HepG2 (cell line): ENCODE results near the gene WSB2. TPM values are rescaled to one million over a fixed set of nuclear protein-coding genes. Genes with fewer than 3 reads are reported as not detected.

Experiments used
- ATAC-seq: fragments of 200-7000 bp; cut with Tn5 transposase; 3 replicates; pipeline ENCODE4 v1.9.1; 2020; ENCODE audit warnings: mild to moderate bottlenecking, moderate library complexity
- BruUV-seq: library from RNA; stranded (reverse); fragments of 400-500 nt; replicated peaks from 2 replicates; lab custom pipeline; 2021; lab: Mats Ljungman, UMichigan
- CTCF ChIA-PET: fragments of 300-600 bp; formaldehyde crosslinking; extraction: SDS; loops from one replicate; lab custom pipeline; 2021; ENCODE audit warnings: low total read pairs, inconsistent platforms, low intra/inter-chr PET ratio; lab: Yijun Ruan, JAX
- POLR2A ChIA-PET: fragments of 350-600 bp; sonication (Branson Sonifier 250); formaldehyde crosslinking; loops from one replicate; lab custom pipeline; 2020; ENCODE audit warnings: antibody characterized with exemption, inconsistent platforms; lab: Yijun Ruan, JAX
- DNase-seq: peaks from one replicate; pipeline ENCODE4 v3.0.0-alpha.2; 2015; ENCODE audit warnings: low spot score
- FAIRE-seq: peaks from 3 replicates; lab custom pipeline; 2011; peaks lifted over from hg19 to GRCh38; lab: Jason Lieb, UNC
- H2AFZ ChIP-seq: one replicate; pipeline ENCODE4 v1.6.1; 2011; ENCODE audit warnings: low read length, inconsistent platforms
- H3K27ac ChIP-seq: fragments of 300-600 bp; 3 replicates; pipeline ENCODE4 v1.8.0; 2011; ENCODE audit warnings: mixed run types, mild to moderate bottlenecking, mixed read lengths, low read length, inconsistent platforms; ENCODE audit not compliant: insufficient read depth; ENCODE audit errors: extremely low read length
- H3K27me3 ChIP-seq, 2 experiments: fragments of 200-600 bp in 1 of 2; 2 replicates in 1 of 2; 3 replicates in 1 of 2; pipeline versions ENCODE4 v1.6.0 to v1.8.0; 2011; ENCODE audit warnings: low read length in 2 of 2, mild to moderate bottlenecking in 2 of 2, moderate library complexity in 2 of 2, inconsistent platforms in 1 of 2; ENCODE audit not compliant: insufficient read depth in 2 of 2, control insufficient read depth in 1 of 2
- H3K36me3 ChIP-seq, 2 experiments: fragments of 200-600 bp in 1 of 2; replicated peaks in 1 of 2; 2 replicates in 1 of 2; 3 replicates in 1 of 2; pipeline versions ENCODE4 v1.5.1 to v1.8.0; 2011; ENCODE audit warnings: low read length in 2 of 2, inconsistent platforms in 1 of 2; ENCODE audit not compliant: insufficient read depth in 2 of 2, control insufficient read depth in 1 of 2
- H3K4me1 ChIP-seq: 2 replicates; pipeline ENCODE4 v1.5.1; 2012; ENCODE audit warnings: low read length, inconsistent platforms; ENCODE audit not compliant: insufficient read depth
- H3K4me2 ChIP-seq: 2 replicates; pipeline ENCODE4 v1.6.0; 2011; ENCODE audit warnings: low read depth, low read length, inconsistent platforms
- H3K4me3 ChIP-seq, 3 experiments: fragments of 200-600 bp in 1 of 3; sonication (generic), shearing (Covaris generic) in 1 of 3; replicated peaks in 1 of 3; 2 replicates each; pipeline ENCODE4 v1.5.1; 2011 to 2016; ENCODE audit warnings: low read length in 3 of 3, inconsistent platforms in 2 of 3, low read depth in 2 of 3, mild to moderate bottlenecking in 2 of 3, control low read depth in 1 of 3, mixed read lengths in 1 of 3; ENCODE audit not compliant: insufficient read depth in 1 of 3
- H3K79me2 ChIP-seq: one replicate; pipeline ENCODE4 v1.6.1; 2011; ENCODE audit warnings: low read length, inconsistent platforms; ENCODE audit not compliant: insufficient read depth
- H3K9ac ChIP-seq: 2 replicates; pipeline ENCODE4 v1.6.0; 2011; ENCODE audit warnings: mild to moderate bottlenecking, low read depth, low read length, inconsistent platforms; ENCODE audit not compliant: insufficient read depth
- H3K9me3 ChIP-seq: 2 replicates; pipeline ENCODE4 v1.5.1; 2012; ENCODE audit warnings: mild to moderate bottlenecking, low read length
- H4K20me1 ChIP-seq: 2 replicates; pipeline ENCODE4 v1.6.0; 2011; ENCODE audit warnings: inconsistent platforms, mild to moderate bottlenecking, low read length, moderate library complexity; ENCODE audit not compliant: insufficient read depth
- NFIB ChIP-seq: sonication (generic); formaldehyde crosslinking; IDR thresholded peaks from 2 replicates; pipeline ENCODE4 v1.9.0; 2021; ENCODE audit warnings: missing genetic modification reagents, mild to moderate bottlenecking, borderline replicate concordance
- NFKB2 ChIP-seq: sonication (generic); formaldehyde crosslinking; IDR thresholded peaks from 2 replicates; pipeline ENCODE4 v1.4.0; 2020; ENCODE audit warnings: missing genetic modification reagents, borderline replicate concordance
- PCBP2 ChIP-seq: fragments of 200-400 bp; formaldehyde crosslinking; optimal IDR thresholded peaks from 2 replicates; pipeline ENCODE3; 2018; ENCODE audit warnings: low read length, low read depth; ENCODE audit not compliant: poor library complexity, severe bottlenecking
- SOX13 ChIP-seq, 3 experiments: fragments of 450-650 bp in 1 of 3; sonication (generic) in 1 of 3; formaldehyde crosslinking in 1 of 3; IDR thresholded peaks in 2 of 3; conservative IDR thresholded peaks in 1 of 3; 2 replicates each; pipeline versions ENCODE4 v1.5.0 to v1.6.1; 2016 to 2020; ENCODE audit warnings: antibody characterized with exemption in 1 of 3, mild to moderate bottlenecking in 1 of 3, missing compliant biosample characterization in 1 of 3, missing genetic modification reagents in 1 of 3, moderate library complexity in 1 of 3
- SOX6 ChIP-seq, 2 experiments: fragments of 450-650 bp in 1 of 2; sonication (generic) in 1 of 2; formaldehyde crosslinking in 1 of 2; IDR thresholded peaks; 2 replicates each; pipeline versions ENCODE4 v1.4.0 to v1.6.1; 2017 to 2020; ENCODE audit warnings: antibody characterized with exemption in 1 of 2, mild to moderate bottlenecking in 1 of 2, missing genetic modification reagents in 1 of 2
- SP4 ChIP-seq: sonication (generic); formaldehyde crosslinking; IDR thresholded peaks from 2 replicates; pipeline ENCODE4 v1.8.1; 2023; ENCODE audit warnings: mild to moderate bottlenecking, missing genetic modification reagents
- STAT5B ChIP-seq: sonication (generic); formaldehyde crosslinking; IDR thresholded peaks from 2 replicates; pipeline ENCODE4 v1.4.0; 2020; ENCODE audit warnings: missing genetic modification reagents
- ZFP36L1 ChIP-seq: sonication (generic); formaldehyde crosslinking; IDR thresholded peaks from 2 replicates; pipeline ENCODE4 v1.8.0; 2022; ENCODE audit warnings: mild to moderate bottlenecking, missing genetic modification reagents, moderate library complexity
- ZKSCAN1 ChIP-seq: fragments of 150-350 bp; IDR thresholded peaks from 2 replicates; pipeline ENCODE4 v1.6.1; 2014; ENCODE audit warnings: low read length
- ZNF260 ChIP-seq: sonication (generic); formaldehyde crosslinking; IDR thresholded peaks from 2 replicates; pipeline ENCODE4 v1.4.0; 2020; ENCODE audit warnings: missing genetic modification reagents, low read depth, mild to moderate bottlenecking, borderline replicate concordance
- ZSCAN12 ChIP-seq: sonication (generic); formaldehyde crosslinking; IDR thresholded peaks from 2 replicates; pipeline ENCODE4 v1.9.0; 2021; ENCODE audit warnings: mild to moderate bottlenecking, missing genetic modification reagents
- WGBS: methylation state at CpG from one replicate; pipeline ENCODE4 v1.1.6; 2017; ENCODE audit warnings: low lambda C conversion rate; 5-methylcytosine and 5-hydroxymethylcytosine counted together
- in situ Hi-C: cut with HindIII; loops from 2 replicates; pipeline ENCODE4 v1.10.0; 2017; ENCODE audit warnings: low pct_unique_long_range_greater_than_20kb; ENCODE audit not compliant: extremely low pct_ligation_motif_present
- intact Hi-C: fragments of 100-400 bp; cut with micrococcal nuclease; formaldehyde crosslinking; loops from one replicate; pipeline ENCODE4 v1.10.0; 2022; ENCODE audit not compliant: unreplicated experiment
- polyA plus RNA-seq, 8 experiments: library from polyadenylated mRNA; depleted of rRNA in 3 of 8; stranded (reverse) in 7 of 8; unstranded in 1 of 8; fragments of >200 nt; fragmentation: Illumina TruSeq in 4 of 8; extraction: Trizol in 4 of 8; gene quantifications; 2 replicates each; pipeline versions ENCODE4 v1.2.1 to v1.2.3, GENCODE V29; 2011 to 2016; ENCODE audit warnings: low read depth in 4 of 8, missing spikeins in 1 of 8, mixed read lengths in 1 of 8; ENCODE audit not compliant: insufficient read depth in 1 of 8
- total RNA-seq, 5 experiments: library from RNA; depleted of rRNA; stranded (reverse); fragments of >200 nt; fragmentation: Illumina TruSeq; extraction: Trizol; gene quantifications; 2 replicates each; pipeline ENCODE4 v1.2.3, GENCODE V29; 2016; ENCODE audit warnings: low read depth in 1 of 5
- TF ChIP-seq, protein P1 (sequence below): sonication (generic); formaldehyde crosslinking; IDR thresholded peaks from 2 replicates; pipeline ENCODE4 v1.4.0; 2020; ENCODE audit warnings: missing genetic modification reagents, borderline replicate concordance
- TF ChIP-seq, protein P2 (sequence below): sonication (generic); formaldehyde crosslinking; IDR thresholded peaks from 2 replicates; pipeline ENCODE4 v1.4.0; 2020; ENCODE audit warnings: mild to moderate bottlenecking, missing genetic modification reagents
- TF ChIP-seq, protein P3 (sequence below): sonication (generic); formaldehyde crosslinking; IDR thresholded peaks from 2 replicates; pipeline ENCODE4 v1.8.0; 2022; ENCODE audit warnings: mild to moderate bottlenecking, missing genetic modification reagents

WSB2 gene
- total and polyA plus RNA-seq, 2 of the 13 experiments (the other 11 are each of a cell fraction or from before 2014, with no cell fraction given) = 31.0 to 82.8 TPM

DNA sequence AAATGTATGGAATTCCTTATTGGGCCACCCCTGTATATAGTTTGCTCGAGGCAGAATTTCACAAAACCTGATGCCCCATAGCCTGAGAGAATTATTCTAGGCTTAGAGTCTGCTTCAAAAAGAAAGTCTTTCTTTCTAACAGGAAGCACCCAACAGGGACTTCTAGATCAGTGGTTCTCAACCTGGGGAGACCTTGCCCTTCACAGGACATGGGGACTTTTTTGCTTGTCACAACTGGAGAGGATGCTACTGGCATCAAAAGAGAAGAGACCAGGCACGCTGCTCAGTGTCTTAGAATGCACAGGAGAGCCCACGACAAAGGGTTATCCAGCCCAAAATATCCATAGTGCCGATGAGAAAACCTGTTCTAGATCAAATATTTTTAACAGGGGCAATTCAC lies 18.9 kb downstream of the WSB2 start:
- TF ChIP-seq, protein P1, sequence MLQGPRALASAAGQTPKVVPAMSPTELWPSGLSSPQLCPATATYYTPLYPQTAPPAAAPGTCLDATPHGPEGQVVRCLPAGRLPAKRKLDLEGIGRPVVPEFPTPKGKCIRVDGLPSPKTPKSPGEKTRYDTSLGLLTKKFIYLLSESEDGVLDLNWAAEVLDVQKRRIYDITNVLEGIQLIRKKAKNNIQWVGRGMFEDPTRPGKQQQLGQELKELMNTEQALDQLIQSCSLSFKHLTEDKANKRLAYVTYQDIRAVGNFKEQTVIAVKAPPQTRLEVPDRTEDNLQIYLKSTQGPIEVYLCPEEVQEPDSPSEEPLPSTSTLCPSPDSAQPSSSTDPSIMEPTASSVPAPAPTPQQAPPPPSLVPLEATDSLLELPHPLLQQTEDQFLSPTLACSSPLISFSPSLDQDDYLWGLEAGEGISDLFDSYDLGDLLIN (CRISPR knock-in tag) = no peak
- TF ChIP-seq SP4 (no peak), SOX13 (IDR thresholded peaks at IDR 0.05) (no peak), SOX13 (CRISPR knock-in tag; conservative IDR thresholded peaks at IDR 0.05 in 1 of 2, IDR thresholded peaks at IDR 0.05 in 1 of 2) (no peak), ZFP36L1 (CRISPR knock-in tag) (no peak)
- H3K9me3 ChIP-seq = no peaks in the 10 kb centered on the region
- no peak overlapping the region for H3K4me2 ChIP-seq
- ChIA-PET CTCF (no interaction called here), POLR2A (no interaction called here)
- no peaks in the 10 kb centered on the region for H4K20me1 ChIP-seq
- no peak overlapping the region for H2AFZ ChIP-seq
- no peak overlapping the region for H3K9ac ChIP-seq
- BruUV-seq = no TSS peak
- in situ Hi-C loops = no loop called here
- peaks cover 18 to 36% of the 10 kb centered on the region in 2 experiments for H3K36me3 ChIP-seq
- FAIRE-seq = no peak
- WGBS = 98% methylated on average over 4 of the region's 4 CpGs
- H3K79me2 ChIP-seq = no peaks in the 10 kb centered on the region
- H3K4me3 ChIP-seq = no peak overlapping the region
- no peak for ATAC-seq
- intact Hi-C loops = no loop called here
- peaks cover 25% of the 10 kb centered on the region for H3K4me1 ChIP-seq
- DNase-seq = no peak
- H3K27me3 ChIP-seq = no peaks in the 10 kb centered on the region
- H3K27ac ChIP-seq = no peak overlapping the region

GRCh38 chr12:118038137-118038536 lies 22.8 kb downstream of the WSB2 start:
- no TSS peak for BruUV-seq
- H3K9me3 ChIP-seq = no peaks in the 10 kb centered on the region
- peaks cover 15% of the 10 kb centered on the region for H3K4me1 ChIP-seq
- no peak overlapping the region for H2AFZ ChIP-seq
- ATAC-seq (no peak), DNase-seq (no peak), FAIRE-seq (no peak)
- no peak overlapping the region for H3K9ac ChIP-seq
- intact Hi-C loops (no loop called here), in situ Hi-C loops (no loop called here)
- no peaks in the 10 kb centered on the region for H4K20me1 ChIP-seq
- peaks cover 29 to 67% of the 10 kb centered on the region in 2 experiments for H3K36me3 ChIP-seq
- TF ChIP-seq, protein P2, sequence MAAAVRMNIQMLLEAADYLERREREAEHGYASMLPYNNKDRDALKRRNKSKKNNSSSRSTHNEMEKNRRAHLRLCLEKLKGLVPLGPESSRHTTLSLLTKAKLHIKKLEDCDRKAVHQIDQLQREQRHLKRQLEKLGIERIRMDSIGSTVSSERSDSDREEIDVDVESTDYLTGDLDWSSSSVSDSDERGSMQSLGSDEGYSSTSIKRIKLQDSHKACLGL (CRISPR knock-in tag) = no peak
- TF ChIP-seq STAT5B (no peak), SOX6 (IDR thresholded peaks at IDR 0.05) (no peak), SOX6 (CRISPR knock-in tag; IDR thresholded peaks at IDR 0.05) (no peak), ZKSCAN1 (no peak), PCBP2 (no peak), ZSCAN12 (CRISPR knock-in tag) (no peak), NFIB (no peak), ZNF260 (CRISPR knock-in tag) (no peak), NFKB2 (no peak)
- TF ChIP-seq, protein P3, sequence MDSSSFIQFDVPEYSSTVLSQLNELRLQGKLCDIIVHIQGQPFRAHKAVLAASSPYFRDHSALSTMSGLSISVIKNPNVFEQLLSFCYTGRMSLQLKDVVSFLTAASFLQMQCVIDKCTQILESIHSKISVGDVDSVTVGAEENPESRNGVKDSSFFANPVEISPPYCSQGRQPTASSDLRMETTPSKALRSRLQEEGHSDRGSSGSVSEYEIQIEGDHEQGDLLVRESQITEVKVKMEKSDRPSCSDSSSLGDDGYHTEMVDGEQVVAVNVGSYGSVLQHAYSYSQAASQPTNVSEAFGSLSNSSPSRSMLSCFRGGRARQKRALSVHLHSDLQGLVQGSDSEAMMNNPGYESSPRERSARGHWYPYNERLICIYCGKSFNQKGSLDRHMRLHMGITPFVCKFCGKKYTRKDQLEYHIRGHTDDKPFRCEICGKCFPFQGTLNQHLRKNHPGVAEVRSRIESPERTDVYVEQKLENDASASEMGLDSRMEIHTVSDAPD (CRISPR knock-in tag) = no peak
- no peaks in the 10 kb centered on the region for H3K27me3 ChIP-seq
- no peak overlapping the region for H3K4me2 ChIP-seq
- H3K27ac ChIP-seq = peak overlapping the region; percentile 34
- ChIA-PET CTCF (no interaction called here), POLR2A (no interaction called here)
- no peak overlapping the region for H3K4me3 ChIP-seq
- no peaks in the 10 kb centered on the region for H3K79me2 ChIP-seq
- WGBS = 84% methylated on average over 6 of the region's 6 CpGs
